ENCODE measurements around the gene PDGFRA.
"Not testable (repeated sequence)": the region's sequence is repeated elsewhere in the genome, so short reads cannot be mapped to it uniquely, and the experiment has no call there.

Gene PDGFRA

GRCh38 chr4:54231419-54231767 lies 2.3 kb downstream of the PDGFRA start:
- Mint-ChIP-seq H3K4me3 (peak overlapping the region in 1 of 2 donors; percentile 85), H3K27me3 (peaks cover 82 to 91% of the 10 kb centered on the region in 2 donors), H3K4me1 (ENCODE audit: low read depth in 2 of 2) (peaks cover 15 to 19% of the 10 kb centered on the region in 2 donors)

GRCh38 chr4:54231768-54232688 lies 2.9 kb downstream of the PDGFRA start:
- H3K27ac Mint-ChIP-seq, result no peak overlapping the region

More at GRCh38 chr4:54231419-54231767, 2.3 kb downstream of the PDGFRA start:
- ATAC-seq (replicated peaks) (no peak), DNase-seq (no peak)
- H3K27ac Mint-ChIP-seq, result no peak overlapping the region
- no peaks in the 10 kb centered on the region for H3K9me3 Mint-ChIP-seq
- H3K36me3 Mint-ChIP-seq (ENCODE audit: insufficient read depth), result peaks cover 4% of the 10 kb centered on the region

DNA sequence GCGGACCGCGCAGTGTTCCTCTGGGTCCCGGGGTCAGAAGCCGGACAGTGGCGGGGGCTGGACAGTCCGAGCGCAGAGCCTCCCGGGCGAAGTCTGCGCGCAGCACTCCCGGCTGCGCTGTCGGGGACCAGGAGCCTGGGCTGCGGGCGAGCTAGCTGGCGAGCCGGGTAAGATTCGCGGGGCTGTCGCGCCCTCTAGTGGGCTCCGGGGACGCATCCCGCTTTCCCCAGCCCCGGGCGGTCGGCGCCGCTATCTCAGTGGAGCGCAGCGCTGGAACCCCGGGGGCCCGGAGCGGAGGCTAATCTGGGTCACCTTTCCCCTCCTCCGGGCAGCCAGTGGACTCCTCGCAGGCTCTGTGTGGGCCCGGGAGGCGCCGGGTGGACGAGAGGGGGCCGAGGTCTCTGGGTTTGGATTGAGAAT lies 4.2 kb downstream of the PDGFRA start:
- H3K4me3 Mint-ChIP-seq, result peak overlapping the region; percentile 81 to 85
- no peak overlapping the region for H3K27ac Mint-ChIP-seq
- peaks cover 67 to 91% of the 10 kb centered on the region in 2 donors for H3K27me3 Mint-ChIP-seq
- DNase-seq (peak; percentile 54 to 61 (median 60)), ATAC-seq (replicated peaks) (peak; percentile 85)
- H3K36me3 Mint-ChIP-seq (ENCODE audit: insufficient read depth), result peaks cover 4% of the 10 kb centered on the region
- peaks cover 4 to 12% of the 10 kb centered on the region in 2 donors for H3K4me1 Mint-ChIP-seq (ENCODE audit: low read depth in 2 of 2)
- no peaks in the 10 kb centered on the region for H3K9me3 Mint-ChIP-seq

More at GRCh38 chr4:54231768-54232688, 2.9 kb downstream of the PDGFRA start:
- Mint-ChIP-seq H3K4me1 (ENCODE audit: low read depth in 2 of 2) (peaks cover 12 to 17% of the 10 kb centered on the region in 2 donors), H3K4me3 (peak overlapping the region; percentile 41 to 85), H3K36me3 (ENCODE audit: insufficient read depth) (peaks cover 4% of the 10 kb centered on the region), H3K9me3 (no peaks in the 10 kb centered on the region), H3K27me3 (peaks cover 76 to 91% of the 10 kb centered on the region in 2 donors)
- DNase-seq, result no peak
- no peak for ATAC-seq (replicated peaks)

- Mint-ChIP-seq H3K4me1 (ENCODE audit: low read depth in 2 of 2) (peaks cover 0 to 10% of the 10 kb centered on the region in 2 donors), H3K4me3 (peak overlapping the region; percentile 81 to 85), H3K9me3 (no peaks in the 10 kb centered on the region), H3K27ac (no peak overlapping the region), H3K36me3 (ENCODE audit: insufficient read depth) (peaks cover 4% of the 10 kb centered on the region), H3K27me3 (peaks cover 64 to 90% of the 10 kb centered on the region in 2 donors)
- DNase-seq, result peak; percentile 64 to 68 (median 66)
- ATAC-seq (replicated peaks), result peak; percentile 66
Measured at GRCh38 chr4:54233697-54234496, 4.8 kb downstream of the PDGFRA start.

- H3K27me3 Mint-ChIP-seq, result peaks cover 57 to 84% of the 10 kb centered on the region in 2 donors
- DNase-seq, result no peak
Measured at GRCh38 chr4:54234497-54235205, 5.6 kb downstream of the PDGFRA start.

DNA sequence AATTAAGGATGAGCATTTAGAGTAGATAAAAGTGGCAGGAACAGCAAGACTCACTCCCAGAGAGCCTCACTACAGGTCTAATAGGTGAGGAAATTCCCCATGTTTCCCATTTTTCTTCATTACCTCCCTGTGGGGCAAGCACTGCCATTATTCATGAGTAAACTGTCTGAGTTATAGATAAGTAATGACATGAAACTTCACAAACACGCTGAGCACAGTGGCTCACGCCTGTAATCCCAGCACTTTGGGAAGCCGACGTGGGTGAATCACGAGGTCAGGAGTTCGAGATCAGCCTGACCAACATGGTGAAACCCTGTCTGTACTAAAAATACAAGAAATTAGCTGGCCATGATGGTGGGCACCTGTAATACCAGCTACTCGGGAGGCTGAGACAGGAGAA lies 7.2 kb downstream of the PDGFRA start:
- H3K27ac Mint-ChIP-seq; H3K4me1 Mint-ChIP-seq (ENCODE audit: low read depth in 2 of 2); DNase-seq; H3K9me3 Mint-ChIP-seq; H3K36me3 Mint-ChIP-seq (ENCODE audit: insufficient read depth); ATAC-seq (replicated peaks); H3K4me3 Mint-ChIP-seq: not testable (repeated sequence)
- peaks cover 43 to 77% of the 10 kb centered on the region in 2 donors for H3K27me3 Mint-ChIP-seq

More at GRCh38 chr4:54234497-54235205, 5.6 kb downstream of the PDGFRA start:
- Mint-ChIP-seq H3K9me3 (no peaks in the 10 kb centered on the region), H3K27ac (no peak overlapping the region), H3K4me1 (ENCODE audit: low read depth in 2 of 2) (peaks cover 0 to 10% of the 10 kb centered on the region in 2 donors), H3K36me3 (ENCODE audit: insufficient read depth) (peaks cover 4% of the 10 kb centered on the region), H3K4me3 (peak overlapping the region; percentile 81 to 85)
- ATAC-seq (replicated peaks), result no peak

- Mint-ChIP-seq H3K27ac (no peak overlapping the region), H3K4me1 (ENCODE audit: low read depth in 2 of 2) (peaks cover 0 to 4% of the 10 kb centered on the region in 2 donors), H3K36me3 (ENCODE audit: insufficient read depth) (no peaks in the 10 kb centered on the region), H3K4me3 (no peak overlapping the region), H3K27me3 (peaks cover 30 to 65% of the 10 kb centered on the region in 2 donors), H3K9me3 (no peaks in the 10 kb centered on the region)
- ATAC-seq (replicated peaks) (no peak), DNase-seq (no peak)
Measured at GRCh38 chr4:54237770-54238169, 8.7 kb downstream of the PDGFRA start.

DNA sequence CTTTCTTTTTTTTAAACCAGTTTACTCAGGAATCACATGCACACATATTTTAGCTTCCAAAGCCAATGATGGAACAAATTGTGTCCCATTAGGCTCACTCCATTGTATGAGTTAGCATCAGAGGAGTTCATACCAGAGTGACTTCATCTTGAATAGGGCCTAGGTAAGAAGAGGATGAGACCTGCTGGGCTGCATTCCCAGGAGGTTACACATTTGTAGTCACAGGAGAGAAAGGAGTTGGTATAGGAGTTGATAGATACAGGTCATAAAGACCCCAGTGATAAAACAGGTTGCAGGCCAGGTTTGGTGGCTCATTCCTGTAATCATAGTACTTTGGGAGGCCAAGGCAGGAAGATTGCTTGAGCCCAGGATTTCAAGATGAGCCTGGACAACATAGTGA lies 9.3 kb downstream of the PDGFRA start:
- H3K27me3 Mint-ChIP-seq, result peaks cover 34 to 71% of the 10 kb centered on the region in 2 donors
- H3K9me3 Mint-ChIP-seq, result no peaks in the 10 kb centered on the region
- H3K36me3 Mint-ChIP-seq (ENCODE audit: insufficient read depth), result no peaks in the 10 kb centered on the region
- DNase-seq (no peak), ATAC-seq (replicated peaks) (no peak)
- H3K4me3 Mint-ChIP-seq, result no peak overlapping the region
- H3K4me1 Mint-ChIP-seq (ENCODE audit: low read depth in 2 of 2), result peaks cover 0 to 4% of the 10 kb centered on the region in 2 donors
- H3K27ac Mint-ChIP-seq, result no peak overlapping the region

GRCh38 chr4:54241268-54241823 lies 12.3 kb downstream of the PDGFRA start:
- DNase-seq; H3K4me1 Mint-ChIP-seq (ENCODE audit: low read depth in 2 of 2); H3K4me3 Mint-ChIP-seq; H3K36me3 Mint-ChIP-seq (ENCODE audit: insufficient read depth); ATAC-seq (replicated peaks); H3K27ac Mint-ChIP-seq; H3K9me3 Mint-ChIP-seq: not testable (repeated sequence)
- peaks cover 15 to 53% of the 10 kb centered on the region in 2 donors for H3K27me3 Mint-ChIP-seq

- H3K4me3 Mint-ChIP-seq; H3K4me1 Mint-ChIP-seq (ENCODE audit: low read depth in 2 of 2); H3K27ac Mint-ChIP-seq; H3K9me3 Mint-ChIP-seq; H3K36me3 Mint-ChIP-seq (ENCODE audit: insufficient read depth); DNase-seq; ATAC-seq (replicated peaks): not testable (repeated sequence)
- H3K27me3 Mint-ChIP-seq, result peaks cover 9 to 36% of the 10 kb centered on the region in 2 donors
Measured at GRCh38 chr4:54243541-54243940, 14.4 kb downstream of the PDGFRA start.

- H3K36me3 Mint-ChIP-seq (ENCODE audit: insufficient read depth); H3K9me3 Mint-ChIP-seq; H3K4me1 Mint-ChIP-seq (ENCODE audit: low read depth in 2 of 2); ATAC-seq (replicated peaks); H3K4me3 Mint-ChIP-seq; DNase-seq; H3K27ac Mint-ChIP-seq: not testable (repeated sequence)
- peaks cover 8 to 15% of the 10 kb centered on the region in 2 donors for H3K27me3 Mint-ChIP-seq
Measured at GRCh38 chr4:54252312-54252711, 23.2 kb downstream of the PDGFRA start.

DNA sequence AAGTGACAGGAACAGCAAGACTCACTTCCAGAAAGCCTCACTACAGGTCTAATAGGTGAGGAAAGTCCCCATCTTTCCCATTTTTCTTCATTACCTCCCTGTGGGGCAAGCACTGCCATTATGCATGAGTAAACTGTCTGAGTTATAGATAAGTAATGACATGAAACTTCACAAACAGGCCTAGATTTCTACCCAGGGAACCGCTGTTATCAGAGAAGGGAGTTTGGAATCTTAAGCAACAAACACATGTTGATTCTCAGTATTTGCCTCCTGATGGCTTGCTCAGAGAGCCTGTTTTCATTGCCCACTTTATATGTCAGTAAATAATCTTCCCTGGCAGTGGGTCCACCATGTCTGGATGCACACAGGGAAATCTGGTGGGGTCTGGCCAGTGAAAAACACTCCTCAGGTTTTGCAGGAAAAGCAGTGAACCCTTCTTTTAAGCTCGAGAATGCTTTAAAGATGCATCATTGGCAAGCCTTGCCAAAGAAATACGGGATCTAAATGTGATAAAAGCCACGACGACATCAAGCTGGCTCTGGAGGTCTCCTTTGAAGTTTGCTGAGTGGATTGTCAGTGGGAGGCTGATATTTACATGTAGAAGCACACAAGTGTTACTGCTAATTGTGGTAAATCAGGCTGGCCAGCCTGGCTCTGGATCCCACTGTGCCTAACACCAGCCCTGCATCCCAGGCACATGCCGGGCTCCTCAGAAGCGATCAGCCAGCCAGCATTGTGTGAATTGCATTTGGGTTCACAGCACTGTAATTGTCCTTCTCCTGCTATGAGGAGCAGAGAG lies 25.2 kb downstream of the PDGFRA start:
- Mint-ChIP-seq H3K4me3 (no peak overlapping the region), H3K9me3 (no peaks in the 10 kb centered on the region), H3K4me1 (ENCODE audit: low read depth in 2 of 2) (no peaks in the 10 kb centered on the region), H3K27me3 (peaks cover 18 to 22% of the 10 kb centered on the region in 2 donors), H3K36me3 (ENCODE audit: insufficient read depth) (no peaks in the 10 kb centered on the region), H3K27ac (no peak overlapping the region)
- no peak for DNase-seq
- ATAC-seq (replicated peaks), result no peak
